Activated CD4-positive, alpha-beta T cell treated with anti-CD3 and anti-CD28 coated beads for 1 hour (primary cell): Measurements from ENCODE around the gene C1orf21.

ENCODE experiments used
- DNase-seq: peaks from one replicate; pipeline ENCODE4 v3.0.0-alpha.2; 2020

C1orf21 gene

DNA sequence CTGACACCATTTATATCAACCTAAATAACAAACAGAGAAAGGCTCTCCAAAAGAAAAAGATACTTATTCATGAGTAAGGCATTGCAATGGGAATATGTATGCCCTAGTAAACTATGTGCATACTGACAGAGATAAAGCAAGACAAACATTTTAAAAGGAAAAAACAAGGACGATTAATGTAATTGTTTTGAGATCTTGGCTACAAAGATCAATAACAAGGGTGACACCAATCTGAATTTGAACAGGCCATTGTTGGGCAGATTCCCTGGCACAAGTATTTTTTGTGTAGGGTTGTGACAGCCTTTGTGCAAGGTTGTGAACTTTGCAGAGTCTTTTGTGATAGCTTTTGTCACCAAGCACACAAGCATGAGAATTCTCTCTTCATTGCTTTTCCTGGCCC is 282.6 kb downstream of the C1orf21 start:
- DNase-seq, result no peak

DNA sequence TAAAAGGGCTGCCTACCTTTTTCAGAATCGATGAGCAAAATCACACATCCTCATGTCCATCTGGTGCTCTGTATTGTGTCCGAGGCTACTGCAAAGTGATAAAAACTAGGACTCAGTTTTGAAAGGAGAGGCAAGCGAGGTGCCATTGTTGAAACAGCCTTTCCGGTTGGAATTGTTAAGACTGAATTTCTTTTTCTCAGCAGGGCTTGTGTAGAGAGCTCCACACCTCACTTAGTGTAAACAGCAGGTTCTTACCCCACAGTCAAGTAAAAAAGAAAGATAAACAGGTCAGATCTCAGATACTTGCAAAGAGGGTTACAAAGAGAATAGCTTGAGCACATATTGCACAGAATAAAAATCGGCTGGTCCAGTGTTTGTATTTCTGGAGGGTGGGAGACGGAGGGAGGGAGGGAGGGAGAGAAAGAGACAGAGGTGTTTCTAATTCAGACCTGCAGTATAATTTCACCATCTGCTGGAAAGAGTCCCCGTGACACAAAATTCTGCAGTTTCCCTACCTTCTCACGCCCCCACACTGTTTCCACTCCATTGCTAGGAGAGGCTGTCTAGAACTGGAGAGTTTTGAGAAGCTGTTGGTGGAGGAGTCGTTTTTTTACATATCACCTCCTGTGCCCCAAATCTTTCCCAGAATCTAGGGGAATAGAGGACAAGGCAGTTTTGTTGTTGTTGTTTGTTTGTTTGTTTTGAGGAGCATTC is 285.3 kb downstream of the C1orf21 start:
- no peak for DNase-seq

DNA sequence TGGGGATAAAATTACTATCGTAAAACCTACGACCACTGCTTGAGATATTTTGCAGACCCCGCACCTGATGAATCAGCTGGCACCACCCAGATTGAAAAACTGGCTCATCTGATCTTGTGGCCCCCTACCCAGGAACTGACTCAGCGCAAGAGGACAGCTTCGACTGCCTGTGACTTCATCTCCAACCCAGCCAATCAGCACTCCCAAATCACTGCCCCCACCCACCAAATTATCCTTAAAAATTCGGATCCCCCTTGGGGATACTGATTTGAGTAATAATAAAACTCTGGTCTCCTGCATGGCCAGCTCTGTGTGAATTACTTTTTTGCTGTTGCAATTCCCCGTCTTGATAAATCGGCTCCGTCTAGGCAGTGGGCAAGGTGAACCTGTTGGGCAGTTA is 286.5 kb downstream of the C1orf21 start:
- no peak for DNase-seq

DNA sequence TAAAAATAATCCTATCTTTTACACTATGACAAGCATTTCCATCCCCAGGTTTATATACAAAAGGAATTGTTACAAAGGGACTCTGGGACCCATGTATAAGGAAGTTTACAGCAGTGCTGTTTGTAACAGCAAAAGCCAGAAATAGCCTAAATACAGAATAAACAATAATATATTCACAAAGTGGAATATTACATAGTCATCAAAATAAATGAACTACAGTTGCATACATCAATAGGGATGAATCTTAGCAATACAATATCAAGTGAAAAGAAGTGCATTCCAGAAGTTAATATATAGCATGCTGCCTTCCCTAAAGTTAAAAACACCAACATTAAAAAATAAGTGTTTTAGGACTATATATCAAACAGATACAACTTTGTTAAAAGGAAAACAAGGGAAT is 290.5 kb downstream of the C1orf21 start:
- DNase-seq, result no peak
